Activated T-cell treated with anti-CD3 and anti-CD28 coated beads, Interleukin-2, amount 50 U/mL, for 1 hour (primary cell): ENCODE results near the gene RPS21.

Experiments used
- DNase-seq: peaks from one replicate; pipeline ENCODE4 v3.0.0-alpha.2; 2020

Gene RPS21

GRCh38 chr20:62400021-62400420 lies 13.1 kb downstream of the RPS21 start:
- DNase-seq = no peak

DNA sequence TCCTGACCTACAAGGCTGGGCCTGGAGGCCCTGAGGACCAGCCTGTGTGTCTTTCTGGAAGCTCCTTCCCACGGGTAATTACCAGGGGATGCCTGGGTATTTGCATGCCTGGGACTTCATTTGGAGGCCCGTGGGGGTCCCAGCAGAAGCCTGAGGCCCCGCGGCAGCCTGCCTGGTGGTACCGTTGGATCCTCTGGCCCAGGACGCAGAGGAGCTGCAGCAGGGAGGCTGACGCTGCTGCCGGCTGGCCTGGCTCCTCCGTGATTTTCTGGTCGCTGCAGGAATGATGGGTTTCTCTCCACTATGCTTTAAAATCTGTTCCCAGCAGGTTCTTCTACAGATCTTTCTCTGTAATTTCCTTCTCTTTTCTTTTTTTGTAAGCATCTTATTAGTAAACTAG lies 13.6 kb downstream of the RPS21 start:
- no peak for DNase-seq

- no peak for DNase-seq
Measured at GRCh38 chr20:62401331-62401779, 14.5 kb downstream of the RPS21 start.

DNA sequence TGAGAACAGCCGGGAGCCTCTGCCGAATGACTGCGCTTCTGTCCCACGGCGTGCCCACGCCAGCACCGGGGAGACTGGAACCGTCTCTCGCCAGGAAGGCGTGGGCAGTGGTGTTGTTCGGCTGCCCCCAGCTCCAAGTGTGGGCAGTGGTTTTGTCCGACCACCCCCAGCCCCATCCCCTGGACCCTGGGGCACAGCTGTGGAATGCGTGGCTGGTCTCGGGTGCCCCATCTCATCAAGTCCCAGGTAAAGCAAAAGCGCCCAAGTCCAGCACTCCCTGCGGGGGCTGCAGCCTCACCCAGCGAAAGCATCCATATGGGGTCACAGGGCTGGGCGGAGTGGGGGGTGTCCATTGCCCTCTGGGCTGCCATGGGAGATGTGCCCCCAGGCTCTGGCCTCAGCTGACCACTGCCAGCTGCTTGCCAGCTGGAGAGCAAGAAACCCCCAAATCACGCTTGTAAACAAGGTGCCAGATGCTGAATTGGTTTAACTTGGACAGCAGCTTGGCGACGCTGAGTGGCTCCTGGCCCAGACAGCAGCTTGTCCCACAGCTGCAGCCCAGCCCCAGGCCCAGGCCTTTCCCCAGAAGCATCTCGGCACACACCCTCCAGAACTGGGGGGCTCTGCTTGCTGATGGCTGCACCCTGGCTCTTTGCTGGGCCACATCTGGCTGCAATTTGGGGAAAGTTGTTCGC lies 15.7 kb downstream of the RPS21 start:
- DNase-seq = no peak

- no peak for DNase-seq
Measured at GRCh38 chr20:62403331-62403730, 16.4 kb downstream of the RPS21 start.

GRCh38 chr20:62404112-62404665 lies 17.3 kb downstream of the RPS21 start:
- no peak for DNase-seq

DNA sequence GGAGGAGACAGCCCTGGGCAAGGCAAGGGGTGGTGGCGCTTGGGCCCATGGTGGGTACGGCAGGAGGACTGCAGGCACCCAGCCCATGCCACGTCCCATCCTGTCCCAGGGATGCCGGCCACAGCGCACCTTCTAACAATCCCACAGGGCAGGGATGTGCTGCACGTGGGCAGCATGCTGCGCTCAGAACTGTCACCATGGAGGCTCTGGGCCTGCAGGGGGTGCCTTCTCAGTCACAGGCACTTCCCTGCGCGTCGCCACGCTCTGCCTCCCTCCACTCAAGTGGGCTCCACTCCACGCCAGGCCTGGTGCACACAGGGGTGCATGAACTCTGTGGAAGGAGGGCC lies 17.8 kb downstream of the RPS21 start:
- DNase-seq = no peak

DNA sequence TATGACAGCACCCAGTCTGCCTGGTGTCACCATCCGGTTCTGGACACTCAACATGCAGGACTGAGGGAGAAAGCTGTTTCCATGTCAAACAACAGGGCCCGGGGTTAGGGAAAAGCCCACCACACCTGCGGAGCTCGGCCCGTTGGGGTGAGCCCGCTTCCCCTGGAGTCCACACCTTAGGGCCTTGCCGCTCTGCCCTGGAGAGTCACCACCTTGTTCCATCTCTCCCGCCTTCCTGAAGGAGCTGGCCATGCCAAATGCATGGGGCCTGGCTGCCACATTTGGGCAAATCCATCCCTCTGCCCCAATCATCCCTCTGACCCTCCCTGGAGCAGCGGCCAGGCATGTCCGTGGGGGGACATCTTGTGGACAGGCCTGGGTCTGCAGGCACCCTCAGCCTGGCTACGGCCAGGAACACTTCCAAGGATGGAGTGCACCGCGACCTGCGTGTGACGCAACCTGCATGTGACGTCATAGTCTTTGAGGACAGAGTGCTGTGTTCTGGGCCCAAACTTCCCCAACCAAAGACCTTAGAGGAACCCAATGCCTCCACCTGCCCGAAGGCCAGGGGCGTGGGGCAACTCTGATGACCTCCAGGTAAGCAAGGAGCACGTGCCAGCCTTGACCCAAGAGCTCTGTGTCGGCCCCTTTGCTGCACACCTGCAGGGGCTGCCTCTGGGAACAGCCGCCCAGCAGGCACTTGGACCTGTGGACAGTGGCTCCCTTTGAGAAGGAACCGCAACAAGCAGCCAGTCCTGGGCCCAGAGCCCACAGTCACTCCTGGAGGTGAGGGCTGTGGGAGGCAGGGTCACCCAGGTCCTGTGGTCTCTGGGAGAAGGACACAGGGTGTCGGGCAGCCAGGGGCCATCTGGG lies 18.4 kb downstream of the RPS21 start:
- no peak for DNase-seq

DNA sequence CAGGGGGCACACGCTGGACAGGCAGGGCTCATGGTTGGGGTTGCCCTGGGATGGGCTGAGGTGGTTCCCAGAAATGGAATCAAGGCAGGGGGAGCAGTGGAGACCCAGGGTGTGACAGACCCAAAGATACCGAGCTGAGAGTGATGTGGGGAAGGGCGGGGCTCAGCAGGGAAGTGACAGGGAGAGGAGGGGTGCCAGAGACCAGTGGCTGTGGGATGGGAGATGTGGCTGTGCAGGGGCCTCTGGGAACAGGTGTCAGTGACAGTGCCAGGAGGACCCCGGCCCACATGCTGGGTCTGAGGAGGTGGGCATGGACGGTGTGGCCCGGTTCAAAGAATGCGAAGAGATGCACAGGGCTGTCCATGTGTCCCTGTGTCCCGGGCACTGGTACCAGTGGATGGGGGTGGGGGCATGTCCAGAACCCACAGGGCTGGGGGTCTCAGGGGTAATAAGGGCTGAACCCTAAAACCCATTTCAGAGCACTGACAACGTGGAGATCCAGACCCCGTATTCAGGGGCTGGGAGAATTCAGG lies 19.1 kb downstream of the RPS21 start:
- no peak for DNase-seq

GRCh38 chr20:62406635-62407176 lies 19.8 kb downstream of the RPS21 start:
- no peak for DNase-seq

GRCh38 chr20:62407221-62407992 lies 20.5 kb downstream of the RPS21 start, which contains the start of gene CABLES2:
TSS of gene CABLES2 (minus strand) at chr20:62407285. CDS start at chr20:62407276, 9 bp downstream.
- DNase-seq = peak; percentile 89

DNA sequence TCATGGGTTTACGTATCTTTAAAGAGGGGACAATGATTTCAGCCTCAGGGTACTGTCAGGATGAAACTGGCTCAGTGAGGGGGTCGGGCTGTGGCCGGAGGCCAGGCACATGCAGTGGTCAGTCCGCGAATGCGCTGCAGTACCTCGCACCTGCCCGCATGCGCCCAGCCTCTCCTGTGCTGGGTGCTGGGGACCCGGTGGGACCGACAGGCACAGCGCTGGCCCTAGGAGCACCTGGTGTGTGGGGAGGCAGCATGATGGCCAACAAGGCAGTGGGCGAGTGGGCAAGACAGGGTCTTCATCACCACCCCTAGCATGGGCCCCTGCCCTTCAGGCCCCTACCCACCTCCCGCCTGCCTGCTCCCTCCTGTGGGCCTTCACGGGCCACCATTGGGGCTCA lies 21.2 kb downstream of the RPS21 start:
- DNase-seq = no peak

DNA sequence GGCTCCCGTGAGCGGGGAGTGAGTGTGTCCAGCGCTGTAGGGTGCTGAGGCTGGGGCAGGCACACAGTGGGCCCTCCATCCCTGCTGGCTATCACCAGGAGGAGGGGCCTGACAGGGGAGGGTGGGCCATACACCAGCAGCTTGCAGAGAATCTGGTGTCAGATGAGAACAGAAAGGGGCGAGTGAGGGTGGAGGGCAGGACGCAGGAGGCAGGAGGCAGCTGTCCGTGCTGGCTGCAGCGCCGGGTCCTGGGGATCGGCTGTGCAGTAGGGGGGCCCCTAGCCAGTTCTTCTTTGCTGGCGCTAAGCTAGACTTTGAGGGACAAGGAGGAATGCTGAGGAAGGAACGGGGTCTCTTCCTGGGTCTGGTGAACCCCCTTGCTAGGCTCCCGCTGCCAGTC lies 21.7 kb downstream of the RPS21 start:
- DNase-seq = no peak

DNA sequence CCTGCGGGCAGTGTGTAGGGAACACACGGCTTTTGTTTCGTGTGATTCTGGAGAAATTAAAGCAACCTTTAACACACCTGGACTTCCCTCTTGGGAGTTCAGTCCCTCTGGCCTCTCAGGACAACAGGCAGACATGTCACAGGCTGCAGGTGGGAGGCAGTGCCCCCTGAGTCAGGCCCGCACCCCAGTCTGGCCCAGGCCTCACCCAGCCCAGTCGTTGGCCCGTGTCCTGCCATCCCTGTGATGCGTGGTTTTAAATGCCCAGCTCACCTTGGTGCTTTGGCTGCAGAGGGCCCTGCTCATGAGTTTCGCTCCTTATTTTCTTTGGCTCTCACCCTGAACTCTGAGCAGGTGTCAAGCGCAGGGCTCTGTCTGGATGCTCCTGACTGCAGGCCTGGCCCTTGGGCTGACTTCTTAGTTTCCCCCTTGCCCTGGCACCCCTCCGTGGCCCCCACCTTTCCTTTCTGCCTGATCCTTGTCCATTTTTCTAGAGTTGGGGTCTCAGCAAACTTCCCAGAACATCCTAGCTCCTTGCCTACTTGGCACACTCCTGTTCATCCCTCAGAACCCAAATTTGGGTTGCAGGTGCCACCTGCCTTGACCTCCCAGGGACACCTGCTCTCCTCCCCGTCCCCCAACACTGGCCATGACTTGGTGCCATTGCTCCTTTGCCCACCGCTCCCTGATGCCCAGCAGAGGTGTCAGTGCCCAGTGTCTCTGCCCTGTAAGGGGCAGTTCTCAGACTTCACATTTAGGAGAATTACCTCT lies 22.4 kb downstream of the RPS21 start:
- DNase-seq = no peak

- DNase-seq = peak; percentile 45
Measured at GRCh38 chr20:62409931-62410745, 23.2 kb downstream of the RPS21 start.

GRCh38 chr20:62410746-62411478 lies 24.0 kb downstream of the RPS21 start:
- DNase-seq = no peak

GRCh38 chr20:62411479-62412193 lies 24.7 kb downstream of the RPS21 start:
- DNase-seq = no peak

- DNase-seq = no peak
Measured at GRCh38 chr20:62412194-62413024, 25.5 kb downstream of the RPS21 start.
